Measurements from ENCODE around the gene GLT8D2. TPM values are rescaled to one million over a fixed set of nuclear protein-coding genes. Genes with fewer than 3 reads are reported as not detected.

Gene GLT8D2
- 51.8 and 82.5 TPM in 2 replicates for total RNA-seq

GRCh38 chr12:104049903-104050356 is at the start of gene GLT8D2:
Gene GLT8D2 (minus strand): TSS chr12:104050187. CDS start chr12:104019648, 30,539 bp downstream.

GRCh38 chr12:104064031-104064841 is 14.2 kb upstream of the GLT8D2 start, which contains the start of gene HCFC2:
Gene HCFC2 (plus strand): TSS chr12:104064531. CDS start chr12:104064561, 30 bp downstream.

GRCh38 chr12:103965590-103966504 is 84.1 kb downstream of the GLT8D2 start, which contains the start of gene TDG:
Gene TDG (plus strand): TSS chr12:103965872. CDS start chr12:103966038, 166 bp downstream.

Other genes starting within 250 kb of the GLT8D2 start
- 6.2 and 7.5 TPM in 2 replicates for gene NT5DC3, start 209.0 kb downstream of the GLT8D2 start, total RNA-seq
- gene HSP90B1, start 119.8 kb downstream of the GLT8D2 start, total RNA-seq: 1,182 and 1,227 TPM in 2 replicates
- 15.3 and 23.4 TPM in 2 replicates for gene TDG, start 84.3 kb downstream of the GLT8D2 start, total RNA-seq
- gene HCFC2, start 14.3 kb upstream of the GLT8D2 start, total RNA-seq: 29.3 and 31.9 TPM in 2 replicates
- gene NFYB, start 88.0 kb upstream of the GLT8D2 start, total RNA-seq: 17.7 and 21.0 TPM in 2 replicates
- 367 and 454 TPM in 2 replicates for gene TXNRD1, start 165.6 kb upstream of the GLT8D2 start, total RNA-seq

Measured in aortic smooth muscle cell (primary cell).